Neural crest cell (in vitro differentiated cells): ENCODE data around the gene LSAMP. TPM values are rescaled to one million over a fixed set of nuclear protein-coding genes. Genes with fewer than 3 reads are reported as not detected.
"Not testable (repeated sequence)": the region's sequence is repeated elsewhere in the genome, so short reads cannot be mapped to it uniquely, and the experiment has no call there.

ENCODE experiments used
- DNase-seq: peaks from one replicate; pipeline ENCODE4 v3.0.0; 2021; ENCODE audit warnings: low read depth, mixed read lengths, low spot score
- H3K27ac Mint-ChIP-seq: one replicate; pipeline ENCODE4 v1.8.0; 2021; ENCODE audit warnings: mild to moderate bottlenecking, mixed read lengths; ENCODE audit not compliant: unreplicated experiment
- H3K27me3 Mint-ChIP-seq: 2 replicates; pipeline ENCODE4 v1.8.0; 2021; ENCODE audit warnings: low read depth, mild to moderate bottlenecking, mixed read lengths
- H3K36me3 Mint-ChIP-seq: 2 replicates; pipeline ENCODE4 v1.8.0; 2021; ENCODE audit warnings: low read depth, mild to moderate bottlenecking, mixed read lengths
- H3K4me1 Mint-ChIP-seq: 2 replicates; pipeline ENCODE4 v1.8.0; 2021; ENCODE audit warnings: mixed read lengths
- H3K4me3 Mint-ChIP-seq: one replicate; pipeline ENCODE4 v1.8.0; 2021; ENCODE audit warnings: mild to moderate bottlenecking, mixed read lengths
- H3K9me3 Mint-ChIP-seq: 2 replicates; pipeline ENCODE4 v1.8.0; 2021; ENCODE audit warnings: mixed read lengths
- CTCF ChIP-seq: fragments of 200-600 bp; sonication (generic); conservative IDR thresholded peaks from 2 replicates; pipeline ENCODE4 v1.5.0; 2021; ENCODE audit warnings: antibody characterized with exemption, mild to moderate bottlenecking
- total RNA-seq: library from RNA; stranded (reverse); gene quantifications from 2 replicates; pipeline ENCODE4 v1.2.1, GENCODE V29; 2021

Gene LSAMP
- total RNA-seq, 1 donor from 2014 or later = 36.7 TPM

- H3K36me3 Mint-ChIP-seq = no peaks in the 10 kb centered on the region
- peaks cover 47% of the 10 kb centered on the region for H3K4me1 Mint-ChIP-seq
Measured at GRCh38 chr3:115787818-115788217, 657.5 kb downstream of the LSAMP start.

GRCh38 chr3:115785782-115786181, 659.5 kb downstream of the LSAMP start:
- Mint-ChIP-seq H3K36me3 (no peaks in the 10 kb centered on the region), H3K27ac (no peak overlapping the region), H3K4me1 (peaks cover 35% of the 10 kb centered on the region), H3K9me3 (no peaks in the 10 kb centered on the region), H3K4me3 (peak overlapping the region; percentile 88), H3K27me3 (no peaks in the 10 kb centered on the region)
- TF ChIP-seq CTCF = no peak
- DNase-seq = no peak

More at GRCh38 chr3:115787818-115788217, 657.5 kb downstream of the LSAMP start:
- TF ChIP-seq CTCF = no peak
- H3K9me3 Mint-ChIP-seq = no peaks in the 10 kb centered on the region
- H3K27ac Mint-ChIP-seq = no peak overlapping the region
- H3K4me3 Mint-ChIP-seq = no peak overlapping the region
- no peaks in the 10 kb centered on the region for H3K27me3 Mint-ChIP-seq
- DNase-seq = no peak

- H3K9me3 Mint-ChIP-seq = no peaks in the 10 kb centered on the region
- TF ChIP-seq CTCF = no peak
- no peaks in the 10 kb centered on the region for H3K36me3 Mint-ChIP-seq
- DNase-seq = no peak
- H3K4me1 Mint-ChIP-seq = peaks cover 33% of the 10 kb centered on the region
- no peaks in the 10 kb centered on the region for H3K27me3 Mint-ChIP-seq
- H3K4me3 Mint-ChIP-seq = peak overlapping the region; percentile 88
- H3K27ac Mint-ChIP-seq = peak overlapping the region; percentile 85
Measured at GRCh38 chr3:115784739-115785536, 660.3 kb downstream of the LSAMP start.

GRCh38 chr3:115783938-115784738, 661.1 kb downstream of the LSAMP start:
- Mint-ChIP-seq H3K27ac (peak overlapping the region; percentile 100), H3K36me3 (no peaks in the 10 kb centered on the region), H3K4me1 (peaks cover 32% of the 10 kb centered on the region), H3K27me3 (no peaks in the 10 kb centered on the region), H3K9me3 (no peaks in the 10 kb centered on the region), H3K4me3 (peak overlapping the region; percentile 88)
- peak; percentile 98 for TF ChIP-seq CTCF
- peak; percentile 90 for DNase-seq

DNA sequence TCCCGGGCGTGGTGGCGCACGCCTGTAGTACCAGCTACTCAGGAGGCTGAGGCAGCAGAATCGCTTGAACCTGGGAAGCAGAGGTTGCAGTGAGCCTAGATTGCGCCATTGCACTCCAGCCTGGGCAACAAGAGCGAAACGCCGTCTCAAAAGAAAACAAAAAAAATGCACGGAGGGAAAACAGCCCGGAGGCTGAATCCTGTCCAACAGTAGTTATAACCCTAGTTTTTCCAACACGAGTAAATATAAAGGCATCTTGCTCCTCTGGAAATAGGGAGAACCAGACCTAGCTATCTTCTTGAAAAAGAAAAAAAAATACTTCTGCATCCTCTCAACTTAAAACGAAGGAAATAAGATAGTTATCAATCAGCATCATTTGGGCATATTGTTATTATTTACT, 661.9 kb downstream of the LSAMP start:
- H3K9me3 Mint-ChIP-seq, DNase-seq, H3K36me3 Mint-ChIP-seq, H3K27me3 Mint-ChIP-seq, H3K27ac Mint-ChIP-seq: not testable (repeated sequence)
- peak overlapping the region; percentile 88 for H3K4me3 Mint-ChIP-seq
- H3K4me1 Mint-ChIP-seq = peaks cover 25% of the 10 kb centered on the region

GRCh38 chr3:115779011-115779410, 666.3 kb downstream of the LSAMP start:
- H3K9me3 Mint-ChIP-seq = no peaks in the 10 kb centered on the region
- H3K36me3 Mint-ChIP-seq = no peaks in the 10 kb centered on the region
- no peak overlapping the region for H3K27ac Mint-ChIP-seq
- TF ChIP-seq CTCF = no peak
- H3K27me3 Mint-ChIP-seq = no peaks in the 10 kb centered on the region
- DNase-seq = no peak
- H3K4me1 Mint-ChIP-seq = peaks cover 4% of the 10 kb centered on the region
- no peak overlapping the region for H3K4me3 Mint-ChIP-seq
